Panc1 (cell line): ENCODE data around the gene MEGF6. TPM values are rescaled to one million over a fixed set of nuclear protein-coding genes. Genes with fewer than 3 reads are reported as not detected.

Source experiments
- ATAC-seq: fragments of 200-7000 bp; cut with Tn5 transposase; 2 replicates; pipeline ENCODE4 v1.9.1; 2020; ENCODE audit warnings: mild to moderate bottlenecking, moderate library complexity
- BruUV-seq: library from RNA; stranded (reverse); fragments of 400-500 nt; replicated peaks from 2 replicates; lab custom pipeline; 2021; lab: Mats Ljungman, UMichigan
- CTCF ChIA-PET: fragments of 300-600 bp; sonication (Branson Sonifier 250); formaldehyde crosslinking; loops from one replicate; lab custom pipeline; 2022; ENCODE audit warnings: antibody characterized with exemption; lab: Charles Lee
- POLR2A ChIA-PET: fragments of 300-600 bp; sonication (Branson Sonifier 250); formaldehyde crosslinking; loops from one replicate; lab custom pipeline; 2022; ENCODE audit warnings: antibody characterized with exemption; lab: Charles Lee
- DNase-seq: peaks from one replicate; pipeline ENCODE4 v3.0.0-alpha.2; 2010; ENCODE audit warnings: low read depth, low spot score
- H3K27ac ChIP-seq: 2 replicates; pipeline ENCODE4 v1.5.1; 2011; ENCODE audit warnings: mild to moderate bottlenecking, low read length, inconsistent platforms
- H3K27me3 ChIP-seq: fragments of 200-500 bp; sonication (Bioruptor generic); 2 replicates; pipeline ENCODE4 v1.6.0; 2014; ENCODE audit warnings: low read length, inconsistent platforms; ENCODE audit not compliant: control insufficient read depth, insufficient read depth
- H3K36me3 ChIP-seq: fragments of 200-500 bp; sonication (Bioruptor generic); 2 replicates; pipeline ENCODE4 v1.5.1; 2014; ENCODE audit warnings: inconsistent platforms, mild to moderate bottlenecking, low read length, moderate library complexity; ENCODE audit not compliant: control insufficient read depth, insufficient read depth
- H3K4me1 ChIP-seq: 2 replicates; pipeline ENCODE4 v1.5.1; 2011; ENCODE audit warnings: inconsistent platforms, mild to moderate bottlenecking, low read length, moderate library complexity; ENCODE audit not compliant: control insufficient read depth, insufficient read depth
- H3K4me3 ChIP-seq, 2 experiments: 2 replicates each; pipeline ENCODE4 v1.5.1; 2011 to 2012; ENCODE audit warnings: low read depth in 2 of 2, low read length in 2 of 2, mild to moderate bottlenecking in 2 of 2, inconsistent platforms in 1 of 2, moderate library complexity in 1 of 2
- H3K9me3 ChIP-seq: fragments of 200-500 bp; sonication (Bioruptor generic); 2 replicates; pipeline ENCODE4 v1.5.1; 2014; ENCODE audit warnings: low read depth, mild to moderate bottlenecking, inconsistent platforms, low read length, moderate library complexity; ENCODE audit not compliant: control insufficient read depth, insufficient read depth
- POLR2AphosphoS5 ChIP-seq: IDR thresholded peaks from 2 replicates; pipeline ENCODE4 v1.6.1; 2012; ENCODE audit warnings: mild to moderate bottlenecking, low read depth, low read length, moderate library complexity
- SIN3A ChIP-seq: IDR thresholded peaks from 2 replicates; pipeline ENCODE4 v1.6.1; 2012; ENCODE audit warnings: low read depth, mild to moderate bottlenecking, low read length, moderate library complexity, borderline replicate concordance; ENCODE audit not compliant: insufficient read depth
- TCF7L2 ChIP-seq: IDR thresholded peaks from 2 replicates; pipeline ENCODE4 v1.6.1; 2011; ENCODE audit warnings: mild to moderate bottlenecking, low read depth, low read length, inconsistent platforms
- in situ Hi-C: cut with HindIII; loops from 2 replicates; pipeline ENCODE4 v1.10.0; 2016; ENCODE audit warnings: low sequenced_read_pairs, low pct_unique_long_range_greater_than_20kb
- intact Hi-C: fragments of 100-400 bp; cut with micrococcal nuclease; formaldehyde crosslinking; loops from one replicate; pipeline ENCODE4 v1.10.0; 2022; ENCODE audit not compliant: unreplicated experiment
- total RNA-seq: library from RNA; stranded (reverse); gene quantifications from one replicate; pipeline ENCODE4 v1.2.1, GENCODE V29; 2021; ENCODE audit not compliant: unreplicated experiment
- TF ChIP-seq, protein P1 (sequence below), 2 experiments: IDR thresholded peaks; 2 replicates each; pipeline ENCODE4 v1.6.1; 2011 to 2012; ENCODE audit warnings: low read depth in 2 of 2, control low read depth in 1 of 2, low read length in 1 of 2, mild to moderate bottlenecking in 1 of 2, moderate library complexity in 1 of 2; ENCODE audit not compliant: insufficient read depth in 1 of 2
- TF ChIP-seq, protein P2 (sequence below): fragments of 450-650 bp; IDR thresholded peaks from 2 replicates; pipeline ENCODE4 v1.5.1; 2017; ENCODE audit warnings: mild to moderate bottlenecking

MEGF6 gene
- total RNA-seq, 1 experiment from 2014 or later: 32.6 TPM

DNA sequence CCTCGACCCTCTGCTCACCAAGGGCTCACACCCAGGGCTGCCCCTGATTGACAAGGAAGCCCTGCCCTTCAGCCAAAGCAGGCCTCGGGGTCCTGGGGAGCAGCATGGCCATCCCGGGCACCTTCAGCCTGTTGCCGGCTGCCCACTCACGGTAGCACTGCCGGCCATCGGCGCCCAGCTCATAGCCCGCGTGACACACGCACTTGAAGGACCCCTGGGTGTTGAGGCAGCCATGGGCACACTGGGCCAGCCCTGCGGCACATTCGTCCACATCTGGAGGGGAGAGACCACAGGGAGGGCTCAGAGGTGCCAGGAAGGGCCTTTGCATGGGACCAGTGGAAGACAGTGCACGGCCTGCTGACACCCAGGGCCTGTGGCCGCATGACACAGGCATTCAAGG lies 99.5 kb downstream of the MEGF6 start:
- H3K4me3 ChIP-seq: no peak overlapping the region
- intact Hi-C loops (no loop called here), in situ Hi-C loops (no loop called here)
- H3K4me1 ChIP-seq: peaks cover 15% of the 10 kb centered on the region
- TF ChIP-seq, protein P1, sequence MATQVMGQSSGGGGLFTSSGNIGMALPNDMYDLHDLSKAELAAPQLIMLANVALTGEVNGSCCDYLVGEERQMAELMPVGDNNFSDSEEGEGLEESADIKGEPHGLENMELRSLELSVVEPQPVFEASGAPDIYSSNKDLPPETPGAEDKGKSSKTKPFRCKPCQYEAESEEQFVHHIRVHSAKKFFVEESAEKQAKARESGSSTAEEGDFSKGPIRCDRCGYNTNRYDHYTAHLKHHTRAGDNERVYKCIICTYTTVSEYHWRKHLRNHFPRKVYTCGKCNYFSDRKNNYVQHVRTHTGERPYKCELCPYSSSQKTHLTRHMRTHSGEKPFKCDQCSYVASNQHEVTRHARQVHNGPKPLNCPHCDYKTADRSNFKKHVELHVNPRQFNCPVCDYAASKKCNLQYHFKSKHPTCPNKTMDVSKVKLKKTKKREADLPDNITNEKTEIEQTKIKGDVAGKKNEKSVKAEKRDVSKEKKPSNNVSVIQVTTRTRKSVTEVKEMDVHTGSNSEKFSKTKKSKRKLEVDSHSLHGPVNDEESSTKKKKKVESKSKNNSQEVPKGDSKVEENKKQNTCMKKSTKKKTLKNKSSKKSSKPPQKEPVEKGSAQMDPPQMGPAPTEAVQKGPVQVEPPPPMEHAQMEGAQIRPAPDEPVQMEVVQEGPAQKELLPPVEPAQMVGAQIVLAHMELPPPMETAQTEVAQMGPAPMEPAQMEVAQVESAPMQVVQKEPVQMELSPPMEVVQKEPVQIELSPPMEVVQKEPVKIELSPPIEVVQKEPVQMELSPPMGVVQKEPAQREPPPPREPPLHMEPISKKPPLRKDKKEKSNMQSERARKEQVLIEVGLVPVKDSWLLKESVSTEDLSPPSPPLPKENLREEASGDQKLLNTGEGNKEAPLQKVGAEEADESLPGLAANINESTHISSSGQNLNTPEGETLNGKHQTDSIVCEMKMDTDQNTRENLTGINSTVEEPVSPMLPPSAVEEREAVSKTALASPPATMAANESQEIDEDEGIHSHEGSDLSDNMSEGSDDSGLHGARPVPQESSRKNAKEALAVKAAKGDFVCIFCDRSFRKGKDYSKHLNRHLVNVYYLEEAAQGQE (IDR thresholded peaks at IDR 0.05; ENCODE audit: insufficient read depth in 1 of 2, low read depth in 2 of 2, low read length in 1 of 2): no peak
- TF ChIP-seq POLR2AphosphoS5 (no peak), TCF7L2 (no peak), SIN3A (no peak)
- TF ChIP-seq, protein P2, sequence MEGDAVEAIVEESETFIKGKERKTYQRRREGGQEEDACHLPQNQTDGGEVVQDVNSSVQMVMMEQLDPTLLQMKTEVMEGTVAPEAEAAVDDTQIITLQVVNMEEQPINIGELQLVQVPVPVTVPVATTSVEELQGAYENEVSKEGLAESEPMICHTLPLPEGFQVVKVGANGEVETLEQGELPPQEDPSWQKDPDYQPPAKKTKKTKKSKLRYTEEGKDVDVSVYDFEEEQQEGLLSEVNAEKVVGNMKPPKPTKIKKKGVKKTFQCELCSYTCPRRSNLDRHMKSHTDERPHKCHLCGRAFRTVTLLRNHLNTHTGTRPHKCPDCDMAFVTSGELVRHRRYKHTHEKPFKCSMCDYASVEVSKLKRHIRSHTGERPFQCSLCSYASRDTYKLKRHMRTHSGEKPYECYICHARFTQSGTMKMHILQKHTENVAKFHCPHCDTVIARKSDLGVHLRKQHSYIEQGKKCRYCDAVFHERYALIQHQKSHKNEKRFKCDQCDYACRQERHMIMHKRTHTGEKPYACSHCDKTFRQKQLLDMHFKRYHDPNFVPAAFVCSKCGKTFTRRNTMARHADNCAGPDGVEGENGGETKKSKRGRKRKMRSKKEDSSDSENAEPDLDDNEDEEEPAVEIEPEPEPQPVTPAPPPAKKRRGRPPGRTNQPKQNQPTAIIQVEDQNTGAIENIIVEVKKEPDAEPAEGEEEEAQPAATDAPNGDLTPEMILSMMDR: no peak
- no peaks in the 10 kb centered on the region for H3K36me3 ChIP-seq
- no peak overlapping the region for H3K27ac ChIP-seq
- DNase-seq: no peak
- no peak for ATAC-seq
- no TSS peak for BruUV-seq
- no peaks in the 10 kb centered on the region for H3K27me3 ChIP-seq
- ChIA-PET CTCF (no interaction called here), POLR2A (no interaction called here)
- H3K9me3 ChIP-seq: no peaks in the 10 kb centered on the region

- ATAC-seq: no peak
These were observed 100.0 kb downstream of the MEGF6 start for GRCh38 chr1:3511306-3511705.

More at GRCh38 chr1:3511306-3511705, 100.0 kb downstream of the MEGF6 start:
- CTCF ChIA-PET: no interaction called here
- intact Hi-C loops: no loop called here
- no peak for DNase-seq
- H3K27ac ChIP-seq: no peak overlapping the region
- H3K27me3 ChIP-seq: no peaks in the 10 kb centered on the region
- H3K9me3 ChIP-seq: no peaks in the 10 kb centered on the region
- H3K4me1 ChIP-seq: peaks cover 10% of the 10 kb centered on the region
- in situ Hi-C loops: no loop called here
- POLR2A ChIA-PET: no interaction called here
- H3K4me3 ChIP-seq: no peak overlapping the region
- no TSS peak for BruUV-seq
- TF ChIP-seq, protein P1 (IDR thresholded peaks at IDR 0.05; ENCODE audit: insufficient read depth in 1 of 2, low read depth in 2 of 2, low read length in 1 of 2): no peak
- no peak for TF ChIP-seq POLR2AphosphoS5
- TF ChIP-seq, protein P2: no peak
- no peak for TF ChIP-seq SIN3A
- no peak for TF ChIP-seq TCF7L2
- H3K36me3 ChIP-seq: no peaks in the 10 kb centered on the region
